Stimulated activated CD8-positive, alpha-beta memory T cell treated with anti-CD3 and anti-CD28 coated beads, Interleukin-12 subunit alpha, Interleukin-12 subunit beta, amount 100 ng/mL, for 24 hours (primary cell): ENCODE data around the gene NCOA1.
"Not testable (repeated sequence)": the region's sequence is repeated elsewhere in the genome, so short reads cannot be mapped to it uniquely, and the experiment has no call there.

Source experiments
- DNase-seq: peaks from one replicate; pipeline ENCODE4 v3.0.0-alpha.2; 2020; ENCODE audit errors: extremely low read depth

NCOA1 gene

GRCh38 chr2:24505534-24506275 lies 14.7 kb downstream of the NCOA1 start:
- DNase-seq, result no peak

GRCh38 chr2:24507549-24507948 lies 16.5 kb downstream of the NCOA1 start:
- DNase-seq, result no peak

- DNase-seq, result no peak
Measured at GRCh38 chr2:24508878-24509277, 17.8 kb downstream of the NCOA1 start.

- DNase-seq, result no peak
Measured at GRCh38 chr2:24509425-24509824, 18.4 kb downstream of the NCOA1 start.

- DNase-seq, result no peak
Measured at GRCh38 chr2:24509840-24510239, 18.8 kb downstream of the NCOA1 start.

GRCh38 chr2:24510771-24511170 lies 19.7 kb downstream of the NCOA1 start:
- DNase-seq, result no peak

- DNase-seq, result no peak
Measured at GRCh38 chr2:24511198-24511597, 20.1 kb downstream of the NCOA1 start.

GRCh38 chr2:24511894-24512293 lies 20.8 kb downstream of the NCOA1 start:
- no peak for DNase-seq

- no peak for DNase-seq
Measured at GRCh38 chr2:24512404-24512803, 21.4 kb downstream of the NCOA1 start.

- no peak for DNase-seq
Measured at GRCh38 chr2:24512831-24513230, 21.8 kb downstream of the NCOA1 start.

- DNase-seq, result no peak
Measured at GRCh38 chr2:24513281-24514071, 22.4 kb downstream of the NCOA1 start.

- no peak for DNase-seq
Measured at GRCh38 chr2:24514820-24515219, 23.8 kb downstream of the NCOA1 start.

- no peak for DNase-seq
Measured at GRCh38 chr2:24515335-24515734, 24.3 kb downstream of the NCOA1 start.

GRCh38 chr2:24515831-24516230 lies 24.8 kb downstream of the NCOA1 start:
- DNase-seq, result no peak

- no peak for DNase-seq
Measured at GRCh38 chr2:24517247-24517646, 26.2 kb downstream of the NCOA1 start.

- no peak for DNase-seq
Measured at GRCh38 chr2:24520175-24520574, 29.1 kb downstream of the NCOA1 start.

GRCh38 chr2:24521162-24521857 lies 30.3 kb downstream of the NCOA1 start:
- DNase-seq, result no peak

GRCh38 chr2:24521975-24522639 lies 31.1 kb downstream of the NCOA1 start:
- DNase-seq, result no peak

- DNase-seq, result no peak
Measured at GRCh38 chr2:24527536-24527935, 36.5 kb downstream of the NCOA1 start.

- DNase-seq, result no peak
Measured at GRCh38 chr2:24530796-24531195, 39.7 kb downstream of the NCOA1 start.

- not testable (repeated sequence) for DNase-seq
Measured at GRCh38 chr2:24531610-24532009, 40.6 kb downstream of the NCOA1 start.

GRCh38 chr2:24532057-24532456 lies 41.0 kb downstream of the NCOA1 start:
- not testable (repeated sequence) for DNase-seq
